Measurements from ENCODE around the gene RBM33. TPM values are rescaled to one million over a fixed set of nuclear protein-coding genes. Genes with fewer than 3 reads are reported as not detected.

The RBM33 gene
- total and polyA plus RNA-seq, 2 of the 8 experiments (the other 6 are each of a cell fraction or from before 2014, with no cell fraction given) = 16.5 to 64.6 TPM

DNA sequence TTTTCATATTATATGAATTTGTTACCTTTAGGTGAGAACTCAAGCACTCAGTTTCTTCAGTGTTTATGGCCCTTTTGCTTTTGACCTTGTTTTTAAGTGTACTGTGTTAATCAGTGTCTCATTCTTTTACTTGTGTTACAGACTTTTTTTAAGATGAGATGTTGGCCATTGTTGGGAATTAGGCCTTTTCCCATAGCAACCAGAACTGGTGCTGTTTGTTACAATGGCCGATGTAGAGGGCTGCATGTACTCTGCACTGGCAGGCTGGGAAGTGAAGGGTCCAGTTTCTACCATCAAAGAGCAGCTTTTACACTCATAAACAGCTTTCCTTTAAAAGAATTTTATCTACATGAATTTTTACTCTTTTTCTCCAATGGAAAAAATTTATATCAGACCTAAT is 102.7 kb downstream of the RBM33 start:
- no peak overlapping the region for H2AK5ac ChIP-seq (ENCODE audit: low read depth, low read length)
- peaks cover 5 to 41% (median 24%) of the 10 kb centered on the region in 4 experiments for H3K36me3 ChIP-seq (ENCODE audit: control insufficient read depth in 2 of 4, insufficient read depth in 4 of 4, low read length in 3 of 4)
- no peak overlapping the region for H3K4me2 ChIP-seq (ENCODE audit: insufficient read depth in 1 of 2, low read depth in 2 of 2, low read length in 2 of 2)
- WGBS, 2 experiments (ENCODE audit: extremely low coverage in 1 of 2, insufficient coverage in 1 of 2, insufficient read length in 1 of 2, insufficient replicate concordance in 2 of 2, low coverage in 1 of 2, low lambda C conversion rate in 2 of 2, missing lambda C conversion rate in 1 of 2) = 92% methylated on average over 1 of the region's 1 CpG; no CpG with 5 or more reads in 1 of the 2 experiments
- no peak overlapping the region for H3K27ac ChIP-seq (ENCODE audit: low read depth, low read length)
- no peak overlapping the region for H2BK120ac ChIP-seq (replicated peaks; ENCODE audit: low read depth, low read length)
- H3K56ac ChIP-seq (replicated peaks; ENCODE audit: insufficient read length, low read depth, low read length) = no peak overlapping the region
- H3K23me2 ChIP-seq (ENCODE audit: low read depth, low read length) = no peaks in the 10 kb centered on the region
- peaks cover 8% of the 10 kb centered on the region for H3K79me1 ChIP-seq (ENCODE audit: low read depth, low read length)
- H3K23ac ChIP-seq (ENCODE audit: insufficient read length) = no peak overlapping the region
- H4K5ac ChIP-seq (ENCODE audit: insufficient read length, low read depth, low read length) = no peak overlapping the region
- peaks cover 0 to 2% (median 0%) of the 10 kb centered on the region in 4 experiments; a peak in 1 of 7 replicates for H3K4me1 ChIP-seq (replicated peaks in 1 of 4; ENCODE audit: control insufficient read depth in 3 of 4, insufficient read depth in 4 of 4, low read length in 3 of 4)
- no peak overlapping the region for H2AFZ ChIP-seq (ENCODE audit: low read length)
- no peak overlapping the region for H3K4me3 ChIP-seq (ENCODE audit: extremely low read depth in 1 of 4, insufficient read depth in 2 of 4, low read depth in 3 of 4, low read length in 4 of 4)
- no peak overlapping the region for H2BK20ac ChIP-seq (ENCODE audit: low read length)
- FAIRE-seq = no peak
- peaks cover 3 to 59% of the 10 kb centered on the region in 2 experiments; a peak in 3 of 4 replicates for H3K79me2 ChIP-seq (ENCODE audit: control insufficient read depth in 1 of 2, insufficient read depth in 2 of 2, low read length in 2 of 2)
- no peak overlapping the region for H3K4ac ChIP-seq (replicated peaks; ENCODE audit: insufficient read length, low read depth, low read length)
- POLR2A ChIA-PET (ENCODE audit: partially characterized antibody) = no interaction called here
- no peak overlapping the region for H3K9ac ChIP-seq (replicated peaks in 1 of 4; ENCODE audit: extremely low read depth in 1 of 4, low read depth in 3 of 4, low read length in 3 of 4)
- H3K14ac ChIP-seq (ENCODE audit: insufficient read length) = no peak overlapping the region
- CTCF ChIA-PET (ENCODE audit: partially characterized antibody) = interaction anchor here (0.7 to 2.2 kb wide), 4 partner anchors 12 to 352 kb away, joined by 3 to 5 read pairs (median 3); no protein-coding TSS in a partner anchor
- H2BK5ac ChIP-seq (ENCODE audit: low read depth, low read length) = no peak overlapping the region
- peaks cover 5 to 11% of the 10 kb centered on the region in 2 experiments for H4K20me1 ChIP-seq (replicated peaks in 1 of 2; ENCODE audit: control insufficient read depth in 1 of 2, insufficient read depth in 2 of 2, low read length in 2 of 2)
- no peaks in the 10 kb centered on the region for H3K27me3 ChIP-seq (replicated peaks in 1 of 4; ENCODE audit: control insufficient read depth in 3 of 4, extremely low read depth in 1 of 4, insufficient read depth in 3 of 4, low read length in 3 of 4)
- no peak overlapping the region for H3K18ac ChIP-seq (ENCODE audit: extremely low read depth, low read length)
- DNase-seq (ENCODE audit: low read depth in 1 of 2, low spot score in 2 of 2) = no peak
- H2BK15ac ChIP-seq (ENCODE audit: low read length) = no peak overlapping the region
- no peak overlapping the region for H2BK12ac ChIP-seq (ENCODE audit: low read depth, low read length)
- no peak overlapping the region for H4K91ac ChIP-seq (replicated peaks; ENCODE audit: insufficient read length, low read length)
- H4K8ac ChIP-seq (ENCODE audit: extremely low read depth, insufficient read depth, low read length) = no peak overlapping the region
- no peaks in the 10 kb centered on the region; a peak in 1 of 4 replicates for H3K9me3 ChIP-seq (ENCODE audit: insufficient read depth in 2 of 2, low read depth in 1 of 2, low read length in 1 of 2)
- TF ChIP-seq, protein P1, sequence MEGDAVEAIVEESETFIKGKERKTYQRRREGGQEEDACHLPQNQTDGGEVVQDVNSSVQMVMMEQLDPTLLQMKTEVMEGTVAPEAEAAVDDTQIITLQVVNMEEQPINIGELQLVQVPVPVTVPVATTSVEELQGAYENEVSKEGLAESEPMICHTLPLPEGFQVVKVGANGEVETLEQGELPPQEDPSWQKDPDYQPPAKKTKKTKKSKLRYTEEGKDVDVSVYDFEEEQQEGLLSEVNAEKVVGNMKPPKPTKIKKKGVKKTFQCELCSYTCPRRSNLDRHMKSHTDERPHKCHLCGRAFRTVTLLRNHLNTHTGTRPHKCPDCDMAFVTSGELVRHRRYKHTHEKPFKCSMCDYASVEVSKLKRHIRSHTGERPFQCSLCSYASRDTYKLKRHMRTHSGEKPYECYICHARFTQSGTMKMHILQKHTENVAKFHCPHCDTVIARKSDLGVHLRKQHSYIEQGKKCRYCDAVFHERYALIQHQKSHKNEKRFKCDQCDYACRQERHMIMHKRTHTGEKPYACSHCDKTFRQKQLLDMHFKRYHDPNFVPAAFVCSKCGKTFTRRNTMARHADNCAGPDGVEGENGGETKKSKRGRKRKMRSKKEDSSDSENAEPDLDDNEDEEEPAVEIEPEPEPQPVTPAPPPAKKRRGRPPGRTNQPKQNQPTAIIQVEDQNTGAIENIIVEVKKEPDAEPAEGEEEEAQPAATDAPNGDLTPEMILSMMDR (IDR thresholded peaks at IDR 0.05; ENCODE audit: control extremely low read depth in 1 of 3, insufficient read depth in 1 of 3, low read depth in 1 of 3, low read length in 3 of 3) = no peak
